ENCODE measurements around the gene MED14.

The MED14 gene

GRCh38 chrX:40617566-40617965, 117.8 kb downstream of the MED14 start:
- no peak for TF ChIP-seq CEBPB (IDR thresholded peaks at IDR 0.05)
- no peak for TF ChIP-seq TEAD4 (IDR thresholded peaks at IDR 0.05)
- TF ChIP-seq, protein P1, sequence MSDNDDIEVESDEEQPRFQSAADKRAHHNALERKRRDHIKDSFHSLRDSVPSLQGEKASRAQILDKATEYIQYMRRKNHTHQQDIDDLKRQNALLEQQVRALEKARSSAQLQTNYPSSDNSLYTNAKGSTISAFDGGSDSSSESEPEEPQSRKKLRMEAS (IDR thresholded peaks at IDR 0.05) = no peak
- no peak for TF ChIP-seq ZBTB7A (IDR thresholded peaks at IDR 0.05; ENCODE audit: low read depth)
- no peak for TF ChIP-seq USF1 (IDR thresholded peaks at IDR 0.05)
- TF ChIP-seq EP300 (IDR thresholded peaks at IDR 0.05; ENCODE audit: borderline replicate concordance) = no peak

- TF ChIP-seq, protein P1 (IDR thresholded peaks at IDR 0.05) = no peak
Measured at GRCh38 chrX:40615976-40616375, 119.4 kb downstream of the MED14 start.

- no peak for TF ChIP-seq USF1 (IDR thresholded peaks at IDR 0.05)
- TF ChIP-seq ZBTB7A (IDR thresholded peaks at IDR 0.05; ENCODE audit: low read depth) = no peak
- TF ChIP-seq EGR1 (IDR thresholded peaks at IDR 0.05) = no peak
- TF ChIP-seq CREB1 (IDR thresholded peaks at IDR 0.05; ENCODE audit: low read depth) = no peak
- no peak for TF ChIP-seq EP300 (IDR thresholded peaks at IDR 0.05; ENCODE audit: borderline replicate concordance)
- no peak for TF ChIP-seq RAD21 (IDR thresholded peaks at IDR 0.05; ENCODE audit: low read depth)
- no peak for TF ChIP-seq YY1 (IDR thresholded peaks at IDR 0.05; ENCODE audit: low read depth)
- no peak for TF ChIP-seq TEAD4 (IDR thresholded peaks at IDR 0.05)
- no peak for TF ChIP-seq NFIC (IDR thresholded peaks at IDR 0.05)
Measured at GRCh38 chrX:40612511-40612910, 122.8 kb downstream of the MED14 start.

DNA sequence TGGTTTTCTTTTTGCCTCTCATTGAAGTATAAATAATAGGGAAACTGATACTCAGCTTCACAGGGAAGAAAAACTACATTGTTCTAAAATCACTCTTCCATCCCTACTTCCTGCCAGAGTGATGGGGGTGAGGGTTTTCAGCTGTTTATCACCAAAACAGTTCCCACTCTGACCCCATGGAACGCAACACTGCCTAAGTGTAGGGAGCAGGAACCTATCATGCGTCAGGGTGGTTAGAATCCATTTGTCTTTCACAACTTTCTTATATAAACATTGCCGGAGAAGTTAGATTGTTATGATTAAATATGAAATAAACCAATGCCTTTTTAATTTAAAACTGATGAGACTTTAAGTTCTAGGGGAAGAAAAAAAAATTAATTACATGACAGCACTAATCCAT, 128.0 kb downstream of the MED14 start:
- TF ChIP-seq YY1 (IDR thresholded peaks at IDR 0.05; ENCODE audit: low read depth) (no peak), REST (IDR thresholded peaks at IDR 0.05; ENCODE audit: low read depth) (no peak), RAD21 (IDR thresholded peaks at IDR 0.05; ENCODE audit: low read depth) (no peak), EGR1 (IDR thresholded peaks at IDR 0.05) (no peak), FOXM1 (IDR thresholded peaks at IDR 0.05; ENCODE audit: borderline replicate concordance, low read depth) (no peak), ZBTB7A (IDR thresholded peaks at IDR 0.05; ENCODE audit: low read depth) (no peak), TAF1 (IDR thresholded peaks at IDR 0.05; ENCODE audit: low read depth) (no peak), CEBPB (IDR thresholded peaks at IDR 0.05) (no peak), TCF12 (IDR thresholded peaks at IDR 0.05; ENCODE audit: low read depth) (no peak), USF1 (IDR thresholded peaks at IDR 0.05) (no peak)

DNA sequence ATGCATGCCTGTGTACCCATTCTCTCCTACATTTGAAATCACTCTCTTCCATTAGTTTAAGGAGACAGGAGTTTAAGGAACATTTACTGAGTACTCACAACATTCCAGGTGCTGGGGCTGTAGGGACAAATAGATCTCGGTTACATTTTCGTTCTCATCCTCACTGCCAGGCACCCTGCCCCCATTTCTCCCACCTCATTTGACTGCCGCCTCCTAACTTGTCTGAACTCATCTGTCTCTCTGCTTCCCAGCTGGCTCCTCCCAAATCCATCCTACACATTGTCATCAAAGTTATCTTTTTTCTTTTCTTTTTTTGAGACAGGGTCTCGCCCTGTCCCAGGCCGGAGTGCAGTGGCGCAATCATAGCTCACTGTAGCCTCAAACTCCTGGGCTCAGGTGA, 131.9 kb downstream of the MED14 start:
- TF ChIP-seq CREB1 (IDR thresholded peaks at IDR 0.05; ENCODE audit: low read depth) (no peak), RAD21 (IDR thresholded peaks at IDR 0.05; ENCODE audit: low read depth) (no peak), ZBTB7A (IDR thresholded peaks at IDR 0.05; ENCODE audit: low read depth) (no peak), EGR1 (IDR thresholded peaks at IDR 0.05) (no peak), EP300 (IDR thresholded peaks at IDR 0.05; ENCODE audit: borderline replicate concordance) (no peak), TEAD4 (IDR thresholded peaks at IDR 0.05) (no peak), NFIC (IDR thresholded peaks at IDR 0.05) (no peak), CEBPB (IDR thresholded peaks at IDR 0.05) (no peak), USF1 (IDR thresholded peaks at IDR 0.05) (no peak)
